Neural progenitor cell (in vitro differentiated cells): ENCODE data around the gene CARS2.

Experiments used
- EZH2 ChIP-seq: fragments of 200-600 bp; sonication (generic); IDR thresholded peaks from 2 replicates; pipeline ENCODE4 v1.6.1; 2017; ENCODE audit warnings: antibody characterized with exemption, mild to moderate bottlenecking, moderate library complexity
- EZH2phosphoT487 ChIP-seq: fragments of 200-600 bp; sonication (generic); IDR thresholded peaks from 2 replicates; pipeline ENCODE4 v1.6.1; 2017; ENCODE audit warnings: antibody characterized with exemption
- TF ChIP-seq, protein P1 (sequence below): fragments of 200-600 bp; sonication (generic); IDR thresholded peaks from 2 replicates; pipeline ENCODE4 v1.5.1; 2017; ENCODE audit warnings: antibody characterized with exemption, mild to moderate bottlenecking

GRCh38 chr13:110648848-110649421, 57.0 kb downstream of the CARS2 start:
- TF ChIP-seq, protein P1, sequence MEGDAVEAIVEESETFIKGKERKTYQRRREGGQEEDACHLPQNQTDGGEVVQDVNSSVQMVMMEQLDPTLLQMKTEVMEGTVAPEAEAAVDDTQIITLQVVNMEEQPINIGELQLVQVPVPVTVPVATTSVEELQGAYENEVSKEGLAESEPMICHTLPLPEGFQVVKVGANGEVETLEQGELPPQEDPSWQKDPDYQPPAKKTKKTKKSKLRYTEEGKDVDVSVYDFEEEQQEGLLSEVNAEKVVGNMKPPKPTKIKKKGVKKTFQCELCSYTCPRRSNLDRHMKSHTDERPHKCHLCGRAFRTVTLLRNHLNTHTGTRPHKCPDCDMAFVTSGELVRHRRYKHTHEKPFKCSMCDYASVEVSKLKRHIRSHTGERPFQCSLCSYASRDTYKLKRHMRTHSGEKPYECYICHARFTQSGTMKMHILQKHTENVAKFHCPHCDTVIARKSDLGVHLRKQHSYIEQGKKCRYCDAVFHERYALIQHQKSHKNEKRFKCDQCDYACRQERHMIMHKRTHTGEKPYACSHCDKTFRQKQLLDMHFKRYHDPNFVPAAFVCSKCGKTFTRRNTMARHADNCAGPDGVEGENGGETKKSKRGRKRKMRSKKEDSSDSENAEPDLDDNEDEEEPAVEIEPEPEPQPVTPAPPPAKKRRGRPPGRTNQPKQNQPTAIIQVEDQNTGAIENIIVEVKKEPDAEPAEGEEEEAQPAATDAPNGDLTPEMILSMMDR: no peak
- no peak for TF ChIP-seq EZH2
- no peak for TF ChIP-seq EZH2phosphoT487
